G401.6 (cell line): Measurements from ENCODE around the gene MLEC.

Experiments used
- FAIRE-seq: peaks from 2 replicates; lab custom pipeline; 2012; peaks lifted over from hg19 to GRCh38; lab: Jason Lieb, UNC

Gene MLEC, protein sequence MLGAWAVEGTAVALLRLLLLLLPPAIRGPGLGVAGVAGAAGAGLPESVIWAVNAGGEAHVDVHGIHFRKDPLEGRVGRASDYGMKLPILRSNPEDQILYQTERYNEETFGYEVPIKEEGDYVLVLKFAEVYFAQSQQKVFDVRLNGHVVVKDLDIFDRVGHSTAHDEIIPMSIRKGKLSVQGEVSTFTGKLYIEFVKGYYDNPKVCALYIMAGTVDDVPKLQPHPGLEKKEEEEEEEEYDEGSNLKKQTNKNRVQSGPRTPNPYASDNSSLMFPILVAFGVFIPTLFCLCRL

DNA sequence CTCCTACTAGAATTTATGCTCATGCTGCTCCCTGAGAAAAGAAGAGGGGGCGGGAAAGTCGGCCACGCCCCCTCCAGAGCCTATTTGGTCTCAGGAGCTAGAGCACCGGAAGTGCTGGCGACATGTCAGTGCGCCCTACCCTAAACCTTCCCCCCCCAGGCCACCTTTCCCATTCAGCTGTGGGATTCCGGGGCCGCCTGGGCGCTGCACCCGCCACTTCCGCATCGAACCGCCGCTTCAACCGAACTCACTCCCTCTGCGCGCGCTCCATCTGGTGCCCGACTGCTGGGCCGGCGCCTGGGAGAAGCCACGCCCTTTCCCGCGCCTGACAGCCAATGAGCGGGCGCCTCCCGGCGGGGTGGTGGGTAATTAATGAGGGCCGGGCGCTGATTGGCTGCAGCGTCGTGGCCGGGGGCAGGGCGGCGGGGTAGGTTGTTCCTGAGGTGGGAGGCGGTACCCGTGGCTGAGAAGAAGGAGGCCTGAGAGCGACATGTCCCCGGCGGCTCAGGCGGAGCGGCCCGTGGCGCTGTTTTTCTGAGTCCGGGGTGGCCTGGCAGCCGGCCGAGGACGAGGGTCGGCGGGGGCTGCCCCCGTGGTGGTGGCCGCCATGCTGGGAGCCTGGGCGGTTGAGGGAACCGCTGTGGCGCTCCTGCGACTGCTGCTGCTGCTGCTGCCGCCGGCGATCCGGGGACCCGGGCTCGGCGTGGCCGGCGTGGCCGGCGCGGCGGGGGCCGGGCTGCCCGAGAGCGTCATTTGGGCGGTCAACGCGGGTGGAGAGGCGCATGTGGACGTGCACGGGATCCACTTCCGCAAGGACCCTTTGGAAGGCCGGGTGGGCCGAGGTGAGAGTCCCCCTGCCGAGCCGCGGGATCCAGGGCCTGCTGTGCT, at the start of gene MLEC:
Gene MLEC (plus strand): TSS at position 460 of the 888 bp plus-strand sequence. CDS start 148 bp downstream, at position 608.
- FAIRE-seq, result peak; percentile 97

DNA sequence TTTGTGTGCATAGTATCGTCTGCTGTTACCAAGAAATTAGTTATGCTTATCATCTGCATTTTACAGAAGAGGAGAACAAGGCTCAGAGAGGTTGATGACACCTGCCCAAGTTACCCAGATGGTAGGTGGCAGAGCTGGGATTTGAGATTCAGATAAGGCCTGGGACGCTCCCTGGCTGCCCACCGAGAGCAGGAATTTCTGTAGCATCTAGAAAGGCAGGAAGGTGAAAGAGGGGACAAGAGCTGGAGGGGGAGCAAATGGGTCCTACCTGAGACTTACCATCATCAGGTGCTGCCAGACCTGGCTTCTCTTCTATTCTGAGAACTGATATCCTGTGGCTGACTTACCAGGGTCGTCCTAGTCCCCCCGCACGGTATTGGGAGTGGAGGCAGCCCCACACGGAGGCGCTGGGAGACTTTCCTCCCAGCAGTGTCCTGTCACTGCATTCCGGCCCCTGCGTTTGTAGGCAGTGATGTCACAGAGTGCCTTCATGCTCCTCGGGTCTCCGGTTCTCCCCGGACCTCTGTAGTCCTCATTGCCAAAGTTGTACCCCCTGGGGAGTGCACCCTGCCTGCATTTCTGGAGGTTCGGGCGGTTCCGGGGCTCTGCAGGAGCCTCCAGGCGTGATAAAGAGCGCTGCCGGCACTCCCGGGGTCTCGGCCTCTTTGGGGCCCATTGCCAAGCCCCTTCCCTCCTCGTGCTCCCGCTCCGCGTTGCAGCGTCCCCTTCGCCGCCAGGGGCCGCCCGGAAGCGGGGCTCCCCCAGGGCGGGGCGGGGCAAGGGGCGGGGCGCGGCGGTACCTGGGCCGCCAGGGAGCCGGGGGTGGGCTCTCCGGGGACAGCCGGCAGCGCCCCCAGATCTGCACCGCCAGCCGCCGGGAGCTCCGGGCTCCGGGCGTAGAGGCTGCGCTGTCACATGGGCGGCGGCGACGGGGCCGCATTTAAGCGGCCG, 46.9 kb upstream of the MLEC start, which contains the start of gene CABP1:
Gene CABP1 (plus strand): TSS at position 856 of the 951 bp plus-strand sequence. CDS start 60 bp downstream, at position 916.
- FAIRE-seq, result no peak

DNA sequence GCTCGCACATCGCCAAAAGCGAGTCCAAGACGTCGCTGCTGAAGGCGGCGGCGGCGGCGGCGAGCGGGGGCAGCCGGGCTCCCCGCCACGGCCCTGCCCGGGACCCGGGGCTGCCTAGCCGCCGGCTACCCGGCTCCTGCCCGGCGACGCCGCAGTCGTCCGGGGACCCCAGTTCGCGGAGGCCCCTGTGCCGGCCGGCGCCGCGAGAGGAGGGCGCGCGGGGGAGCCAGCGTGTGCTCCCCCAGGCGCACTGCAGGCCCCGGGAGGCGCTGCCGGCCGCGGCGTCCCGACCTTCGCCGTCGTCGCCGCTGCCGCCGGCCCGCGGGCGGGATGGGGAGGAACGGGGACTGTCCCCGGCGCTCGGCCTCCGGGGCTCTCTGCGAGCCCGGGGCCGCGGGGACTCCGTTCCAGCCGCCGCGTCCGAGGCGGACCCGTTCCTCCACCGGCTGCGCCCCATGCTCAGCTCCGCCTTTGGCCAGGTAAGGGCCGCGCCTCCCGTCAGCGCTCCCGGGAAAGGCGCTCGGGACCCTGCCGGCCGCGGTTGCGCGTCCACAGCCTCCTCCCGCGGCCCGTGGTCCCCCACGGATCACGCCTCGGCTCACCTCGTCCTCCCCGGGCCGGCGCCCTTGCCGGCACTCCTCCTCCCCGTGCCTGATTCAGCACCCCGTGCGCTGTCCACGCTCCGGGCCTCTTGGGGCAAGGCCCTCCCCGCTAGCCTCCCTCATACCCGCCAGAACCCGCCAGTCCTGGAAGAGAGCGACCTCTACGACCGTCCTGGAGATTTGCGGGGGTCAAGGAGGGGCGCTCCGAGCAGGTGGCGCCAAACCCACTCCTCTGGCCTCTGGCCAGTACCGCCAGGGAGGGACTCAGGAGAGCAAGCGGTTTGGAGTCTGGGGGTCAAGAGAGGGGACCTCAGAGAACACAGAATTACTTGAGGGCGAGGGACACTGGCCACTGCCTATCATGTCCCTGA, 45.8 kb upstream of the MLEC start:
- FAIRE-seq, result no peak

DNA sequence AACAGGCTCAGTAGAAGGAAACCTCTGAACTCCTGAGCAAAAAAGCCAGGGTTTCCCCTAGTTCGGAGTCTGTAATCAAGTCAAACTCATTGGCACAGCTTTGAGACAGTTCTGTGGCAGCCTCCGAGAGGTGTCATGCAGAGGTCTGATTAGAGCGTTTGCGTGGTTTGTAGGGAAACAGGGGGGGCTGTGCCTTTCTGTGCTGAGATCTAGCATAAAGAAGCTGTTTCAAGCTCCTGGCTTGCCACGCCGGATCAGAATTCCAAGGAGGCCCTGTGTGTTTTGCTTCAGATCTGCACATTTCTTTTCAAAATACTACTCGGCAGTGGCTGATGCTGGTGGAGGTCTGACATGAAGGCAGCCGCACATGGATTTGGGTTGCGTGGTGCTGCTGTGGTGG, 44.8 kb upstream of the MLEC start:
- FAIRE-seq, result no peak

DNA sequence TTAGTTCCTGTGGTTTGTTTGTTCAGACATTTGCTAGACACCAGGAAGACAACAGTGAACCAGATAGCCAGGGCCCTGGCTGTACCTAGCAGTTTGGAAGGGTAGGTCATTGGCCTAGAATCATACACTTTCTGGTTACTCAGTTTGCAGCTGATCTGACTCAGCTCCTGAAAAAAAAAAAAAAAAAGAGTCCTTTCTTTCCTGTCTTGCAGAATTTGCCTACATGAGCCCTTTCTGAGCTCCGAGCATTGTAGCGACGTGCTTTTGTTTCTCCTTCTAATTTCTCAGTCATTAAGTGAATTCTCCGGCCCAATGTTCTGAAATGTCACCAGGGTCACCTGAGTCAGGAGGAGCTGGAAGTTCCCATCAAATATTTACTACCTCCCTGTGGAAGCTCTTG, 44.1 kb upstream of the MLEC start:
- FAIRE-seq, result no peak

DNA sequence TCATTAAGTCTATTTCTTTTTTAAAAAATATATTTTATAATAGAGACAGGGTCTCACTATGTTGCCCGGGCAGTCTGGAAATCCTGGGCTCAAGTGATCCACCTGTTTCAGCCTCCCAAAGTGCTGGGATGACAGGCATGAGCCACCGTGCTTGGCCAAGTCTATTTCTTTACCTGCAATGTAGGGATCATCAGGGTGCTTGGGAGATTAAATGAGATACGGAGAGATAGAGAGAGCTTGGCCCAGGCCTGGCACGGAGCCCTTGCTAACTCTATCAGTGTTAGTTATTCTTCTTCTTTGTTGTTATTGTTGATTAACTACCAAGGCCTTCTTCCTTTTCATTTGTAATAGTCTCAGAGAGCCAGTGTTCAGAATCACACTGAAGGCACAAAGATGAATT, 43.4 kb upstream of the MLEC start:
- FAIRE-seq, result no peak

DNA sequence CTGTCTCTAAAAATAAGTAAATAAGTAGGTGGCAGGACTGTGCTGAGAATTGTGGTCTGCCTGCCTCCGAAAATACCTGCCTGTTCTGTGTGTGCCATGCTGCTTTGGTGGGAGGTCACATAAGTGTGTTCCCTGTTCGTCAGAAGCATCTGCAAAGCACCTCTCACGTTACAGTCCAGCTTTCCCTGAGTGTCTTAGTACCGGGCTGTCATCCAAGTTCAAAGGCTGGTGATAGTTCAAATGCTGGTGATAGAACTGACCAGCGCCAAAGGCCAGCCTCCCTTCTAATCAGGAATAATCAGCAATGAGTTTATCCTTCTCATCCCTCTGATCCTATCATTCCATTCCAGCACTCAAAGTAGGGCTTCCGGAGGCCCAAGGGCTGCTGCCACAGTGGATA, 40.9 kb upstream of the MLEC start:
- FAIRE-seq, result no peak

DNA sequence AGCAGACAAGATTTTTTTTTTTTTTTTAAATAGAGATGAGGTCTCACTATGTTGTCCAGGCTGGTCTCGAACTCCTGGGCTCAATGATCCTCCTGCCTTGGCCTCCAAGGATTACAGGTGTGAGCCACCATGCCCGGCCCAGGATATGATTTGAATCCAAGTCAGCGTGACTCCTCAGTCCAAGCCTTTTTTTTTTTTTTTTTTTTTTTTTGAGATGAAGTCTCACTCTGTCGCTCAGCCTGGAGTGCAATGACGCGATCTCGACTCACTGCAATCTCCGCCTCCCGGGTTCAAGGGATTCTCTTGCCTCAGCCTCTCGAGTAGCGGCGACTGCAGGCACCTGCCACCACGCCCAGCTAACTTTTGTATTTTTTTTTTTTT, 39.6 kb upstream of the MLEC start:
- no peak for FAIRE-seq

DNA sequence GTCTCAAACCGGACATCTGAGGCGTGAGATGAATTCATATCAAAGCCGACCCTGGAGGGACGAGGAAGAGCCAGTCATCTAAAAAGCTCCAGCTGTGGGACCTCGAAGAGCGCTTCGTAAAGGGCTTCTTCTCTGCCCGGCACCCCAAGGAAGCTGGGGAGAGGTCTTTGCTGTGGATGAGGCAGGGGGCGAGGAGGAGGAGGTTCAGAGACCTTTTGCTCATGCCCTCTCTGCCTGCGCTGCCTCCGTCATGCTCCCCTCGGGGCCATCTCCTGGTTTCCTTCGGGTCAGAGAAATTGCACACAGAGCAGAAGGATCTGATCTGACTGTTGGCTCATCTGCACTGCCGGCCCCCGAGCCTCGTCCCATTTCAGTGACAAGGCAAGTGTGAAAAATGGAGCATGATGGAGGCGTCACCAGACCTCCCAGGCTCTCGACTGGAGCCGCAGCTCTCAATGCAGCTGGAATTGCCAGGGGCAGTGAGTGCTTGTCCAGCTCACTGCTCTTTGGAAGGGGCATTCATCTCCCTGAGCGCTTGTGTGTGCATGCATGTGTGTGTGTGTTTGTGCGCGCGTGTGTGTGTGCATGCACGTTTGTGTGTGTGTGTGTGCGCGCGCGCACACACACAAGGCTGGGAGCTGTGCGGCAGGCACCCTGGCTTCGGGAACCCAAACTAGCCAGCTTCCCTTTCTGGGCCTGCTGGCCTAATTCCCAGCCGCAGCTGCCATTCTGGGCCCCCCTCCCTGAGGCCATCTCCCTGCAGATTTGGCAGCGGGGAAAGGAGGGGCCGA, 37.3 kb upstream of the MLEC start:
- no peak for FAIRE-seq

DNA sequence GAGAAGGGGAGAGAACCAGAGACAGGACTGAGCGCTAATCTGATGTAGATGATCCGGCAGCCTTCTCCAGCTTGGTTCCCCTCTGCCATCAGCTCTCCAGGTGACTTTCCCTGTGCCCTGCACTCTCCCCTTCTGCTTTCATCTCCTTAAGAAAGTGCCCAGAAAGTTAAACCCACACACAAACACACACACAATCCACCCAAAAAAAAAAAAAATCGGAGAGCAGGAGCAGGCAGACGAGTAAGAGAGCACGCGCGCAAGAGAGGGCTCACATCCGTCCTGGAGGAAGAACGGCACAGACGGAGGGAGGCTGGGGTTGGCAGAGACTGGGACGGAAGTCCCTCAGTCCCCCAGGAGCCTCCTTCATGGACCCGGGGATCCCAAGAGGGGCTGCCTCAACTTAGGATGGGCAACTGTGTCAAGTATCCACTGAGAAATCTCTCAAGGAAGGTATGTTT, 36.7 kb upstream of the MLEC start:
- no peak for FAIRE-seq

DNA sequence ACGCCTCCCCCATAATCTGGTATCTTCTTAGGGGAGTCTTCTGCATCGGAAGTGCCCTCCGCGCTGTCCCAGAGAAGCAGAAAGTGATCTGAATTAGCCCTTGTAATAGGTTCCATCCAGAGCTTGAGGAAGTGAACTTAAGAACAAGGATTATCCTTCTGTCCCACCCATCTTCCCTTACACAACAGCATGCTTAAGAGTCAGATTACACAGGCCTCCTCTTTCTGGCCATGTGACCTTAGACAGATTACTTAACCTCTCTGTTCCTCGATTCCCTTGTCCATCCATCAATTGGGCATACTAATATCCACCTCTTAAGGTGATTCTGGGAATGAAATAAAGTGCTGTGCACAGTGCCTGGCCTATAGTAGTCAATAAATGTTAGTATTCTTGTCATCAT, 35.1 kb upstream of the MLEC start:
- no peak for FAIRE-seq

DNA sequence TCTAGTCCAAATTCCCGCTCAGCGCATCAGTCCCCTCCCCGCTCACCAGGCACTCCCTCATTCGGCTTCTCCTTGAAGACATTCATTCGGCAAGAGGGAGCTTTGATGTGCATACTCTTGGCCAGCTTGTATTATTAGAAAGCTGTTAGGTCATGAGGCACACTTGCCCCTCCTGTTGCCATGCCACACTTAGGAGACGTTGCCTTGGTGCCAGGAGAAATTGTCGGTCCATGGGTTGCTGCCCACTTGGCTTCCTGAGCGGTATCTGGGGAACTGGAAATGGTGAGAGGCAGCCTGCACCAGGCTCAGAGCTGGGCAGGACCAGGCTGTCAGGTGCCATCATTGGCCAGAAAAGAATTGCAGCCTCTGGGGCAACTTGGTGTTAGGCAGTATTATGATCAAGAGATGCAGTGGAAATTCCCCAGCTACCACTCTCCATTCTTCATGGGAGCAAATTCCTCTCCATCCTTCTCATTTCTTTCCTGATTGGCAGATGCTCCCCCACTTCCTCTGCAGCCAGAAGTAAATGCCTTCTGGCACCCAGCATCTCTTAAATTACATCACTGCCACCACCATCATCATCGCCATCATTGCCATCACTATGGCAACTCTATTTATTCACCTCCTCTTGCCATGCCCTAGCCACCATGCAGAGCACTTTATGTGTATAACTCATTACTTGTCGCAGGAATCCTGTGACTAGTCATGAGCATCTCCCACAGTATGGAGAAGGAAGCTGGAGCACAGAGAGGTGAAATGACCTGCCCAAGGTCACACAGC, 34.1 kb upstream of the MLEC start:
- FAIRE-seq, result no peak

DNA sequence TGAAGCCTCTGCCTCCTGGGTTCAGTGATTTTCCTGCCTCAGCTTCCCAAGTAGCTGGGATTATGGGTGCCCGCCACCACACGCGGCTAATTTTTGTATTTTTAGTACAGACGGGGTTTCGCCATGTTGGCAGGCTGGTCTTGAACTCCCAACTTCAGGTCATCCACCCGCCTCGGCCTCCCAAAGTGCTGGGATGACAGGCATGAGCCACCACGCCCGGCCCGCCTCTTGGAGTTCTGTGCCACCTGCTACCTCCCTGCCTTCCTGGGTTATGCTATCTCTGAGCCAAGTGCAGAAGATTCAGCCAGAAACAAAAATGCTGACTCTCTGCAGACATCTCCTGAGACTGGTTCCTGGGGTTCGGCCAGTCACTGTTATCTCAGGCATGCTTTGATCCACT, 33.3 kb upstream of the MLEC start:
- no peak for FAIRE-seq

DNA sequence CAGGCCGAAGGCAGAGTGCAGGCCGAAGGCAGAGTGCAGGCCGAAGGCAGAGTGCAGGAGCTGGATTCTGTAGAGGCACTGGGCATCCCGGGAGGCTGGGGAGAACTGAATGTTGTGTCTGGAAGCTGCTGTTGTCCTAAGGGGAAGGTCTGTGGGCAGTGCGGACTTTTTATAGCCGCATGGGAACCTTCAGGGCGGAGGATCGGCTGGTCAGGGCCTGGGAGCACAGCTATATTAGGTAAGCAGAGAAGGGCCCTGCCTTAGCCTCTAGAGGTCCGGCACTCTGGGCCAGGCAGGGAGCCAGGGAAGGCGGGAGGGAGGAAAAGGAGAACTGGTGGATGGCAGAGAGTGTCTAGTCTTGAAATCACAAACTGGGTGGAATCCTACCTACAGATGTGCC, 32.3 kb upstream of the MLEC start:
- FAIRE-seq, result no peak

DNA sequence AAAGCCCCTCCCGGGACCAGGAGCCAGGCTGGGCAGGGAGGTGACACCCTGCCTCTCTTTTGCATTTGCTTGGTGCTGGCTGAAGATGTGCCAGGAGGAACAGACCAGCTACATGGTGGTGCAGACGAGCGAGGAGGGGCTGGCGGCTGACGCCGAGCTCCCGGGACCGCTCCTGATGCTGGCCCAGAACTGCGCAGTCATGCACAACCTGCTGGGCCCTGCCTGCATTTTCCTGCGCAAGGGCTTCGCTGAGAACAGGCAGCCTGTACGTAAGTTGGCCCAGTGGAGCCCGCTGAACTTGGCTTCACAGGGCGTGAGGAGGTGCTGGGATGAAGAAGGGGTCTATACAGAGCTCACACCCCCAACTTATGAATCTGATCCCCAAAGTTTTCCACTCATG, 30.9 kb upstream of the MLEC start:
- FAIRE-seq, result no peak

DNA sequence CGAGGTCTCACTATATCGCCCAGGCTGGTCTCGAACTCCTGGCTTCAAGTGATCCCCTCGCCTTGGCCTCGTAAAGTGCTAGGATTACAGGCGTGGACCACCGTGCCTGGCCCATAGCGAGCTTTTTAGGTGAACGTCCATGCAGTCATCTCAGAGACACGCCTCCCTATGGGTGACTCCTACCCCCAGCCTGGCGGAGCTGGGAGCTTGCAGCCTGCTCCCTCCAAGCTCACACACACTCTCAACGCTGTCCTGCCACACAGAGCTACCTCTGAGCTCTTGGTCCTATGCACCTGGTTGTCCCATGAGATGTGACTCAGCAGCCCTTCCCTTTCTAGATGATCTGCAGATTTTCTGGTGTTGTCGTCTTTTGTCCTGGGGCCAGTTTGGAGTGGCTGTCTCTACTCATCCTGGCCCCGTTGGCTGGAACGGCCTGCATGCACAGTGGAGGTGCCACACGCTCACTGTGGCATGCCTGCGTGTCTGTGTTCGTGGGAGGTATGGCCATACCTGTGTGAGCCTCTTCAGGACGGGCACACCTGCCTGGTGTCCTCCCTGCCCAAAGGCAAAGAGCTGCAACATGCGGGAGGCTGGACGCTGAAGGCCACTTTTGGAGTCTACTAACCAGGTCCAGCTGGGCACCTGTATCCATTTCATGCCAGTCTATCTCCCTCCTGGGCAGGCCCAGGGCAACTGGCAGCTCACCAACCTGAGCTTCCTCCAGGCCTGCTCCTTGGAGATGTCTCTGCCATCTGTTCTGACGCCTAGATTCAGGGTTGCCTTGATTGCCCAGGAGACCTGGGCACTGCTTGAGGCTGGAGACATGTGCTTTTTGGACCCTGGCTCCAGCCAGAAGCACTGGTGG, 28.4 kb upstream of the MLEC start:
- no peak for FAIRE-seq

DNA sequence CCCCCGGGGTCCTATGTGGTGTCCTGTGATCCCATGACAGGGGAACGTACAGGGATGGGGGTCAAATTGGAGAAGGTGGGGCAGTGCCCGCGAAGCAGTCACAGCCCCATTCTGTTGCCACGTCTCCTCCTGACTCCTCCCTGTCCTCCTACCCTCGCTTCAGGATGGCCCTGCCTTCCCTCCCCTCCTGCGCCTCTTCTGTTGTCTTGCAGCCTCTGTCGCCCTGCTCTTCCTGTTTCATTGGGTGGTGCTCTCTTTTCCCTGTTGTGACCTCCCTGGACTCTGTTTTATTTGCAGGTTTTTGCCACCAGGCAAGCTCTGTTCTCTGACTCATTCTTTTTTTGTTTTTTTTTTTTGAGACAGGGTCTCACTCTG, 27.8 kb upstream of the MLEC start:
- FAIRE-seq, result no peak

DNA sequence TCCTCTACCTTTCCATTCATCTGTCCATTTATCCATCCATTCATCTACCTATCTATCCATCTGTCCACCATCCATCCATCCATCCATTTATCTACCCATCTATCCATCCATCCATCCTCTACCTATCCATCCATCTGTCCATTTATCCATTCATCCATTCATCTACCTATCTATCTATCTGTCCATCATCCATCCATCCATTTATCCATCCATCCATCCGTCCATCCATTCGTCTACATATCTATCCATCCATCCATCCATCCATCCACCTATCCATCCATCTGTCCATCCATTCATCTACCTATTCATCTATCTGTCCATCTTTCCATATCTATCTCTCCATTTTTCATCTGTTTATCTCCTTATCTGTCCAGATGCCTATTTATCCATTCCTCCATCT, 25.5 kb upstream of the MLEC start:
- FAIRE-seq, result no peak

DNA sequence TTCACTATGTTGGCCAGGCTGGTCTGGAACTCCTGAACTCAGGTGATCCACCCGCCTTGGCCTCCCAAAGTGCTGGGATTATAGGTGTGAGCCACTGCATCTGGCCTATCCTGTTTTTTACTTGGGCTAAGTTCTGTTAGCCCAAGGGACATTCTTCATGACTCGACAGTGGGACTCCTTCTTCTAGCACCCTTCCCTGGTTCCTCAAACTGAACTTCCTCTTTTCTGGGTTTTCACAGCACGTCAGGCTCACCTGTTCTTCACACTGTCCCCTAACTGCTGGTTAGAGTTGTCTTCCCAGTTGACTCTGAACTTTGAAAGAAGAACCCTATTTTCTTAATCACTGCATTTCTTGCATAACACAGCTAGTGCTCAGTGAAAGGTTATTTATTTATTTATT, 24.1 kb upstream of the MLEC start:
- no peak for FAIRE-seq
